Measurements from ENCODE around the gene OSTM1. TPM values are rescaled to one million over a fixed set of nuclear protein-coding genes. Genes with fewer than 3 reads are reported as not detected.

OSTM1 gene
- total RNA-seq, 2 donors from 2014 or later, result 10.1 to 19.3 TPM

DNA sequence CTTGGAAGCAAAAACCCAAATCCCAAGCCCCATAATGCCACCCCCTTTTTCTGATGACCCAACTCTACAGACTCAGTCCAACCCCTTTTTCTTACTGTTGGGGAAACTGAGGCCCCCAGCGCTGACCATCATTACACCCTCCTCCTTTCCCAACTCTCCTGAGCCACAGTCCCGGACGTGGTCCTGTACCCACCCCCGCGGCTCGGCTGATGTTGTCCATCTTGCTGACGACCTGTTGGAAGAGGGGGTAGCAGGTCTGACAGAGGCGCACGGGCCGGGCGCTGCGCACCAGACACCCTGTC is 533 bp downstream of the OSTM1 start:
- Mint-ChIP-seq H3K27ac (peak overlapping the region; percentile 77), H3K4me1 (peaks cover 10% of the 10 kb centered on the region), H3K4me3 (peak overlapping the region; percentile 83), H3K27me3 (peaks cover 9% of the 10 kb centered on the region), H3K36me3 (ENCODE audit: low read depth) (no peaks in the 10 kb centered on the region), H3K9me3 (no peaks in the 10 kb centered on the region)
- peak; percentile 46 for ATAC-seq (replicated peaks)

DNA sequence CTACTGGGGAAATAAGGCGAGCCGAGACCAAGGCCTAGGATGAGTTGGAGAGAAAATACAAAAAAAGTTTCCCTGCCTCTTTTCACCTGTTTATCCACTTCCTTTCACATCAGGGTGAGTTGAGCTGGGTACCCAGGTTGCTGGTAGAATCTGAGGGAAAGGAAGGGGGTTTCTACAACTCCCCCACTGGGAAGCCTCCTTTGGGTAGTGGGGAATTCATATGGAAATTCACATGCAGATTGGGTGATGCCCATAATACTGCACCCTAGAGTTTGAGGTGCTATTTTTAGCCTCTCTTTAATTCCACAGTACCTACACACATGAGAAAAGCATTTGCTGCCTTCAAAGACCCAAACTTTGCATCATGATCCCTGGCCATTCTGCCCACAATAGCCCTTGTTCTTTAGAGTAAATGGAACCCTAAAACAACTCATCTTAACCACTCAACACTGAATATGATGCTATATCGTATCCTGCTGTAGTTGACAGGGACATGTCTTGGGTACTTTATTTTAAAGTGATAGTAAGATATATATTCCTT is 2.7 kb downstream of the OSTM1 start:
- H3K4me1 Mint-ChIP-seq, result peaks cover 10% of the 10 kb centered on the region
- no peaks in the 10 kb centered on the region for H3K36me3 Mint-ChIP-seq (ENCODE audit: low read depth)
- no peaks in the 10 kb centered on the region for H3K9me3 Mint-ChIP-seq
- ATAC-seq (replicated peaks), result no peak
- H3K4me3 Mint-ChIP-seq, result no peak overlapping the region
- no peak overlapping the region for H3K27ac Mint-ChIP-seq
- no peaks in the 10 kb centered on the region for H3K27me3 Mint-ChIP-seq

DNA sequence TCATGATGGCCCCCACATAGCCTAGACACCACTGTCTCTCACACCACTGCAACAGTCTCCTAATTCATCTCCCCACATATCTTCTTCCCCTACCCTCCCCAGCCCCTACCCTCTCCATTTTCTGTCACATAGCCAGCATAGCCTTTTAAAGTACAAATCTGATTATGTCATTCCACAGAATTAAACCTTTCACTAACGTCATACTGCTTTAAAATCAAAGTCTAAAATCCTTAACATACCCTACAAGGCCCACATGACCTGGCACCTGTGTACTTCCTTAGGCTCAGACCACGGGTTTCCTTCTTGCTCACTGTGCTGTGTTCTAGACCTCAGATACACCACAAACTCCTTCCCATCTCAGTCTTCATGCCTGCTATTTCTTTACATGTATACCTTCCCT is 5.9 kb downstream of the OSTM1 start:
- no peaks in the 10 kb centered on the region for H3K27me3 Mint-ChIP-seq
- no peak overlapping the region for H3K27ac Mint-ChIP-seq
- H3K4me3 Mint-ChIP-seq, result no peak overlapping the region
- peak; percentile 99 for ATAC-seq (replicated peaks)
- H3K9me3 Mint-ChIP-seq, result no peaks in the 10 kb centered on the region
- H3K36me3 Mint-ChIP-seq (ENCODE audit: low read depth), result peaks cover 5% of the 10 kb centered on the region
- peaks cover 6% of the 10 kb centered on the region for H3K4me1 Mint-ChIP-seq

DNA sequence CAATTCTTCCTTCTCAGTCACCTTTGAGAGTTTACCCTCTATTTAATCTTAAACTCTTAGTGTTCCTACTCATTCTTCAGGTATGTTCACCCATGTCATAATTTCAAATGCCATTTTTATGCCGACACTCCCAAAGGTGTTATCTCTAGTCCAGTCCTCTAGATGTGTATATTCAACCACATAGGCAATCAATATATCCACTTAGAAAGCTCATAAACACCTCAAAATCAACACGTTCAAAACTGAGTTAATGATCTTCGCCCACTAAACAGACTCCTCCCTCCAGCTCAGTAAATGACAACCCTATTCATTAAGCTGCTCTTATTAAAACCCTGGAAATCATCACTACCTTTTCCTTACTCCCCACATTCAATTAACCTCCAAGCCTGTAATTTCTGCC is 6.4 kb downstream of the OSTM1 start:
- no peak overlapping the region for H3K27ac Mint-ChIP-seq
- no peaks in the 10 kb centered on the region for H3K27me3 Mint-ChIP-seq
- no peak for ATAC-seq (replicated peaks)
- peaks cover 9% of the 10 kb centered on the region for H3K36me3 Mint-ChIP-seq (ENCODE audit: low read depth)
- H3K4me3 Mint-ChIP-seq, result no peak overlapping the region
- peaks cover 2% of the 10 kb centered on the region for H3K4me1 Mint-ChIP-seq
- no peaks in the 10 kb centered on the region for H3K9me3 Mint-ChIP-seq

DNA sequence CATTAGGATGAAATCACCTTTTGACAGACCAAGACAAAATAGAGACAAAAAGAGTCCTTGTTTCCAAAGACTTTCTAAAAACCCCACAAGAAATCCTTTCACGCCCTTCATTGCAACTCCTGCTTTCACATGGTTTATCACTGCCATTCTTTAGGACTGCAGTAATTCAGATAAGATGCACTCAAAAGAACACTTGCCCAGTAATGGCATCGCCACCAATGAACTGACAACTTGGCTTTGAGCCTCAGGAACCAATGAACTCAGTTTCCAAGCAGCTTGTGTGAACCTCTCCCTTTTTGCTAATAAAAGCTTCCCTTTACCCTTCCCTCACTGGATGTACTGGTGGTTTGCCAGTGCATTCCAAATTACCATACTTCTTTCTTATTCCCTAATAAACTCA is 21.8 kb downstream of the OSTM1 start:
- H3K9me3 Mint-ChIP-seq, result no peaks in the 10 kb centered on the region
- no peak overlapping the region for H3K4me3 Mint-ChIP-seq
- H3K4me1 Mint-ChIP-seq, result no peaks in the 10 kb centered on the region
- H3K36me3 Mint-ChIP-seq (ENCODE audit: low read depth), result peaks cover 32% of the 10 kb centered on the region
- no peaks in the 10 kb centered on the region for H3K27me3 Mint-ChIP-seq
- H3K27ac Mint-ChIP-seq, result no peak overlapping the region
- no peak for ATAC-seq (replicated peaks)

DNA sequence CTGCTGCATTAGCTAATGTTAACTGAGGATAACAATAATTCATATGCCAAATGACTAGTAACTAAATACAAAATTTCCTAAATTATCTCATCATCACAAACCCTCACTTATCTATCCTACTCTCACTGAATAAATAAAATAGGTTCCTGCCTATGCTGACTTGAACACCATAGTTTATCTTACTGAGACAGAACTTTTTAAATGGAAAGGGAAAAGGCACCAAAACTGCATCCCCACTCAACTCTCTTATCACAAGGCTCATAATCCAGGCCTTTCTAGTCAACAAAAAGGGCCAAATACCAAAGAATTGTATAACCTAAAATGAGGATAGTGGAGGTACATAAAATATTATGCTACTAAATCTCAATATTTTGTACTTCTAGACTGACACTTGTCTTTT is 23.1 kb downstream of the OSTM1 start:
- Mint-ChIP-seq H3K27ac (no peak overlapping the region), H3K4me3 (no peak overlapping the region), H3K27me3 (no peaks in the 10 kb centered on the region), H3K4me1 (no peaks in the 10 kb centered on the region), H3K36me3 (ENCODE audit: low read depth) (peaks cover 38% of the 10 kb centered on the region), H3K9me3 (no peaks in the 10 kb centered on the region)
- ATAC-seq (replicated peaks), result no peak

DNA sequence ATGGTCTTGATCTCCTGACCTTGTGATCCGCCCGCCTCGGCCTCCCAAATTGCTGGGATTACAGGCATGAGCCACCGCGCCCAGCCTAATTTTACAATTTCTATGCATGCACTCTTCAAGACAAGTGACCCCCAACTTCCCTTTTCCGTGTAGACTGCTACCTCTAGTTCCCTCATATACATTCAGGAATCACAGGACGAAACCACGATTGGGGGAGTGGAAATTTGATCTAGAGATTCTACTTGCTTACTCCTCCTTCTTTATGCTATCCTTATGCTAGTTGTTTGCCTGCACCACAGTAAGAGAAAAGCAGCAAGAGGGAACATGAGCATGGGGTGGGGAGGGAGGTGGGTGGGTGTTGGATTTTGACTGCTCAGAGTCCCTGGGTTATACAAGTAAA is 34.9 kb downstream of the OSTM1 start:
- no peaks in the 10 kb centered on the region for H3K9me3 Mint-ChIP-seq
- no peak for ATAC-seq (replicated peaks)

DNA sequence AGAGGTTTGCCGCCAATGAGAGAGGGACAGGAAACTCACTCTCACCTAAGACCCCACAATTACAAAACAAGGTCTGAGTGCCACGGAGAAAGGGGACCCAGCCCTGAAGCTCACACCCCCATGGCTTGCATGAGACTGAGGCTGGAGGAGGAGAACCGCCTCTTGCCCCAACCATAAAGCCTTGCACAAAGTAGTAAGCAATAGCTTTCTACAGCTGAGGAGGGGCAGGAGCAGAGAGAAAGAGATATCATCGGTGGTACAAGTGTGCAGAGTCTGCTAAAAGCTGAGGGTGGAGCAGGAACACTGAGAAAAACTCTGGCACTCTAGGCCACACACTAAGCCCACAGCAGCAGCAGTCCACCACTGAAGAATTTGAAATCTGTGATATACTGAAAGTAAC is 37.7 kb downstream of the OSTM1 start:
- Mint-ChIP-seq H3K36me3 (ENCODE audit: low read depth) (peaks cover 54% of the 10 kb centered on the region), H3K27ac (no peak overlapping the region), H3K4me3 (no peak overlapping the region), H3K9me3 (no peaks in the 10 kb centered on the region), H3K4me1 (no peaks in the 10 kb centered on the region), H3K27me3 (no peaks in the 10 kb centered on the region)
- ATAC-seq (replicated peaks), result no peak

More for the DNA sequence above, 34.9 kb downstream of the OSTM1 start:
- Mint-ChIP-seq H3K4me1 (no peaks in the 10 kb centered on the region), H3K4me3 (no peak overlapping the region), H3K36me3 (ENCODE audit: low read depth) (peaks cover 68% of the 10 kb centered on the region), H3K27me3 (no peaks in the 10 kb centered on the region), H3K27ac (no peak overlapping the region)

DNA sequence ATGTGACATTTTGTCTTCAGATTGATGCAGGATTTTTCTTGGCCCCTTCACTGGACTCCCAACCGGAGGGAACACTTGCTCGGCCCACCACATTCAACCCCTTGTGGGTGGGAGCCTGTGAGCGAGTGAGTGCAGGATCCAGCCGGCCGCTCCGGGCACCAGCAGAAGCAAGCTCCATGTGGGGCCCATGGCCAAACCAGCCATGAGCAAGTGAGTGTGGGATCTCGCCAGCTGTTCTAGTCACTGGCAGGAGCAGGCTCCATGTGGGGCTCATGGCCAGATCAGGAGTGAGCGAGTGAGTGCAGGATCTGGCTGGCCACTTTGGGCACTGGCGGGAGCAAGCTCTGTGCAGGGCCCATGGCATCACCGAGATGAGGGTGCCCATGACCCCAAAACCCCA is 42.6 kb downstream of the OSTM1 start:
- no peak for ATAC-seq (replicated peaks)
- no peak overlapping the region for H3K4me3 Mint-ChIP-seq
- no peak overlapping the region for H3K27ac Mint-ChIP-seq
- H3K9me3 Mint-ChIP-seq, result no peaks in the 10 kb centered on the region
- no peaks in the 10 kb centered on the region for H3K27me3 Mint-ChIP-seq
- no peaks in the 10 kb centered on the region for H3K4me1 Mint-ChIP-seq
- H3K36me3 Mint-ChIP-seq (ENCODE audit: low read depth), result peaks cover 13% of the 10 kb centered on the region

DNA sequence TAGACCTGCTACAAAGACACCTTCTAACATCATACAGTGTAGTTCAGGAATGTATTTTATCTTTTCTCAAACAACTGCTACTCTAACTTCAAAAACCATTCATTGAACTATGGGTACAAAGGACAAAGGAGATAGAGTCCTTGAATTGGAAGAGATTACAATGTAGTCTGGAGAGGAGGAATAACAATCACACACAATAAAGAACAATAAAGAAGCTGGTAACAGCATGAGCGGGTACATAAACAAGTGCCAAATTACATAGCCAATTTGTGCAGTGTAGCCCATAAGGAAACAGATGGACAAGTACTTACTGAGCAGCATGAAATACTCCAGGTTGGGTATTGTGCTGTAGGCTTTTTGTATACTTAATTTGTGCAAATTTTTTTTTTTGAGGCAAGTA is 44.3 kb downstream of the OSTM1 start:
- Mint-ChIP-seq H3K4me1 (no peaks in the 10 kb centered on the region), H3K27ac (no peak overlapping the region), H3K4me3 (no peak overlapping the region), H3K27me3 (no peaks in the 10 kb centered on the region), H3K36me3 (ENCODE audit: low read depth) (peaks cover 2% of the 10 kb centered on the region), H3K9me3 (no peaks in the 10 kb centered on the region)
- no peak for ATAC-seq (replicated peaks)

DNA sequence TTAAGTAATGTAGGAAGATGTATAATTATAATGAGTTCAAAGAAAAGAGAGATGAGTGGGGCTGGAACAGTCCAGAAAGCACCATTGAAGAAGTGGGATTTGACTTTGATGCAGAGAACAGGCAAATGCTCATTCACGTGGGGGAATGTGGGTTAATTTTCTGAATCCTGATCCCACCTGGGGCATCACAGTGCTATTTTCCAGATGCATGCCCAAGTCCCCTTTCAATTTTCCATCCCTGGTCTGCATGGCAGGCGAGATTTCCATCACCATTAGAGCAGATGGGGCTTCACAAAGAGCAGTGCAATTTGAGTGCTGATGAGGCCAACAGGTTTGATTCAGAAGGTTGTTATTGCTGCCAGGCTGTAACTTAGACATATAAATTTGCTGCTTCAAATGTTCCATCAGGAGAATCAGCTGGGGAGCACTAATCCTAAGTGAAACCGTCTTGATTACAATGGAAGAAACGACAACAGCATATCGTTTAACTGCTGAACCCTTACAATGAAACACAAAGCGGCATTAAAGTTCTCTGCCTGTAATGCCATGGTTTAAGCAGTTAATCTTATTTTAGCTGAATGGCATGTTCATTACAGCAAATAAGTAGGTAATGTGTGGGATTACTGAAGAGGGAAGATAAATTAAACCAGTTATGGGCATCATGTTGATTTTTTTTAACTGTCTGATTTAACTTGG is 45.2 kb downstream of the OSTM1 start:
- no peak overlapping the region for H3K4me3 Mint-ChIP-seq
- H3K36me3 Mint-ChIP-seq (ENCODE audit: low read depth), result no peaks in the 10 kb centered on the region
- no peaks in the 10 kb centered on the region for H3K27me3 Mint-ChIP-seq
- no peak overlapping the region for H3K27ac Mint-ChIP-seq
- no peaks in the 10 kb centered on the region for H3K4me1 Mint-ChIP-seq
- no peaks in the 10 kb centered on the region for H3K9me3 Mint-ChIP-seq
- no peak for ATAC-seq (replicated peaks)

DNA sequence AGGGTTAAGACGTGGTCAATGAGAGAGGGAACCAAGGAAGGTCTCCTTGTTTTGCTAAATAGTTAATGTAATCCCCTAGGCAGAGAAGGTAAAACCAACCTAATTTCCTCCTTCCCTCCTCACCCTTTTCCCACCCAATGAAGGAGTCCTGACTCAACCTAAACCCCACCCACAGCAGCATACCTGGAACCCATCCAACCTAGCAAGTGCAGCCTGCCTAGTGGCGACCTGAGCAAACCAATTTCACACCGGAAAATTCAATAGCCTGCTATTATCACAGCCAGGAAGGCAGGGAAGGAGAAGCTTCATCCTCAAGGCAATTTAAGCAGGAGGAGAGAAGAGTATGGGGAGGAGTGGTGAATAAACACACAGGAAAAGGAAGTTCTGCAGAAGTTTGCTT is 46.9 kb downstream of the OSTM1 start:
- no peaks in the 10 kb centered on the region for H3K27me3 Mint-ChIP-seq
- H3K4me3 Mint-ChIP-seq, result no peak overlapping the region
- ATAC-seq (replicated peaks), result no peak
- H3K9me3 Mint-ChIP-seq, result no peaks in the 10 kb centered on the region
- H3K4me1 Mint-ChIP-seq, result no peaks in the 10 kb centered on the region
- no peaks in the 10 kb centered on the region for H3K36me3 Mint-ChIP-seq (ENCODE audit: low read depth)
- H3K27ac Mint-ChIP-seq, result no peak overlapping the region

DNA sequence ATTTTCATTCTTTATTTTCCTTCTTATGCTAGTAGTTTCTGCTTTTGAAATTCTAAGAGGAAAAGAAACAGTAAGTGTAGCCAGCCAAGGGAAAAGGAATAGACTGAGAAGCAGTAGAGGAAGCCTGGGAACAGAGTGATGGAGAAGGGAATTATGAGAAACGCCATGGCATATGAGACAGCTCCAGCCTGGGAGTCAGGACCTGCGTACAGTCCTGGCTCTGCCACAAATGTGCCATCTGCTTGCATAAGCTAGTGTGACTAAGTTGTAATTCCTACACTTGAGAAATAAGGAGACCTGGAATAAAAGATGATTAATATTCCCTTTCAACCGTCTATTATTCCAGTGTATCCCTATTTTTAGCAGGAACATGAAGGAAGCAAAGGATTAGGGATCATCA is 47.5 kb downstream of the OSTM1 start:
- no peak for ATAC-seq (replicated peaks)
- Mint-ChIP-seq H3K27me3 (no peaks in the 10 kb centered on the region), H3K4me3 (no peak overlapping the region), H3K9me3 (no peaks in the 10 kb centered on the region), H3K4me1 (no peaks in the 10 kb centered on the region), H3K27ac (no peak overlapping the region), H3K36me3 (ENCODE audit: low read depth) (no peaks in the 10 kb centered on the region)

DNA sequence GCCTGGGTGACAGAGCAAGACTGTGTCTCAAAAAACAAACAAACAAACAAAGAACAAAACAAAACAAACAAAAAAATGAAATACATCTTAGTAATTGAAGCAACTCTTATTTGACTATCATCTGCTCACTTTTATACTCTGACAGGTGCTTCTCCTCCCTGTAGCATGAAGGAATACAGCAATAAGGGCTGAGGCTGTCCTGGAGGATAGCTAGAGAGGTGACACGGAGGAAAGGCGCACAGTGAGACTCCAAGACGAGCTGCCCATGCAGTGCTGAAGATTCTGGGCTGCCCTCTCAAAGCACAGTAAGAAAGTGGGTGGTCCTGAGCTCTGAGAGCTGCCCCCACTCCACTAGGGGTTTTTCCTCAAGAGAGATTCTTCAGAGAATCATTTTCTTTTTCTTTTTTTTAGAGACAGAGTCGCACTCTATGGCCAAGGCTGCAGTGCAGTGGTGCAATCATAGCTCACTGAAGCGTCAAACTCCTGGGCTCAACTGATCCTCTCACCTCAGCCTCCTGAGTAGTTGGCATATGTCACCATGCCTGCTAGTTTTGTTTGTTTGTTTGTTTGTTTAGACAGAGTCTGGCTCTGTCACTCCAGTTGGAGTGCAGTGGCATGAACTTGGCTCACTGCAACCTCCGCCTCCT is 50.0 kb downstream of the OSTM1 start:
- ATAC-seq (replicated peaks), result no peak
- H3K9me3 Mint-ChIP-seq, result no peaks in the 10 kb centered on the region
- no peaks in the 10 kb centered on the region for H3K4me1 Mint-ChIP-seq
- no peak overlapping the region for H3K27ac Mint-ChIP-seq
- no peaks in the 10 kb centered on the region for H3K36me3 Mint-ChIP-seq (ENCODE audit: low read depth)
- H3K27me3 Mint-ChIP-seq, result no peaks in the 10 kb centered on the region
- no peak overlapping the region for H3K4me3 Mint-ChIP-seq

DNA sequence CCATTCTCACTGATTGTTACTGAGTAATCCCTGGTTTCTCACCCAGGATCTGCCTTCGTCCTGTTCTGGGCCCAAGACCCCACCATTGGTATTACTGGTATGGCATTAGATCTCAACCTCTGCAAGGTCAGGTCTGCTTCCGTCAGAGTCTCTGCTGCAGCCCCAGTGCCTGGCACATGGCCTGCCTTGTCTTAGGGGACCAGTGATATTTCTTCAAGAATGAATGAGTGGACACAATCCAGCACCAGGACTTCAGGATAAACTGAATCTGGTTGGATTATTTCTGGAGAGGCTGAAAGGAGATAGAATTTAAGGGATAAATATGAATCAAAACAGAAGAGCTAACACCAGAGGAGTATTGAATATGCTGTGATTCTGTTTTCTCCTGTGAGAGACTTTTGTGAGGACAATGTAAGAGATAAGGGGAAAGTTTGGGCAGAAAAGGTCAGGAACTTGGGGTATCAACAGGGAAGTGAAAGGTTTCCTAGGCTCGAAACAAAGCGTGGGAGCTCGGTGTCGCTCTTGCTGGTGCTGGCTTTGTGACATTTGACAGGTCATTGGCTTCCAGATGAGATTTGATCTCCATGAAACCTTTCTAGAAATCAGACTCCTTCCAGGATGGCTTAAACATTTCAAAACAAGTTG is 53.9 kb downstream of the OSTM1 start:
- no peaks in the 10 kb centered on the region for H3K4me1 Mint-ChIP-seq
- ATAC-seq (replicated peaks), result no peak
- no peaks in the 10 kb centered on the region for H3K36me3 Mint-ChIP-seq (ENCODE audit: low read depth)
- H3K9me3 Mint-ChIP-seq, result no peaks in the 10 kb centered on the region
- no peak overlapping the region for H3K27ac Mint-ChIP-seq
- no peak overlapping the region for H3K4me3 Mint-ChIP-seq
- peaks cover 3% of the 10 kb centered on the region for H3K27me3 Mint-ChIP-seq
